HG03442 (cell line): ENCODE data around the gene DLD.
"Not testable (repeated sequence)": the region's sequence is repeated elsewhere in the genome, so short reads cannot be mapped to it uniquely, and the experiment has no call there.

Experiments used
- ATAC-seq: cut with Tn5 transposase; IDR thresholded peaks from one replicate; pipeline ENCODE4 v1.9.1; 2021; ENCODE audit warnings: mild to moderate bottlenecking, moderate library complexity; ENCODE audit not compliant: unreplicated experiment

Gene DLD

GRCh38 chr7:107874111-107874510 lies 16.9 kb upstream of the DLD start:
- no peak for ATAC-seq

GRCh38 chr7:107874605-107875446 lies 16.2 kb upstream of the DLD start:
- peak; percentile 55 for ATAC-seq

- no peak for ATAC-seq
Measured at GRCh38 chr7:107876916-107877315, 14.1 kb upstream of the DLD start.

- ATAC-seq = no peak
Measured at GRCh38 chr7:107877731-107878382, 13.1 kb upstream of the DLD start.

GRCh38 chr7:107878636-107879035 lies 12.3 kb upstream of the DLD start:
- no peak for ATAC-seq

GRCh38 chr7:107879400-107880035 lies 11.5 kb upstream of the DLD start:
- ATAC-seq = peak; percentile 72

- ATAC-seq = no peak
Measured at GRCh38 chr7:107882766-107883165, 8.2 kb upstream of the DLD start.

- no peak for ATAC-seq
Measured at GRCh38 chr7:107884066-107884818, 6.7 kb upstream of the DLD start.

GRCh38 chr7:107887827-107888226 lies 3.2 kb upstream of the DLD start:
- ATAC-seq = not testable (repeated sequence)

- ATAC-seq = no peak
Measured at GRCh38 chr7:107889992-107890391, 991 bp upstream of the DLD start.

GRCh38 chr7:107890493-107890961 lies 456 bp upstream of the DLD start:
- ATAC-seq = no peak

GRCh38 chr7:107891636-107892366 lies 818 bp downstream of the DLD start:
- peak; percentile 25 for ATAC-seq

- not testable (repeated sequence) for ATAC-seq
Measured at GRCh38 chr7:107892367-107892741, 1.4 kb downstream of the DLD start.

- ATAC-seq = no peak
Measured at GRCh38 chr7:107898997-107899594, 8.1 kb downstream of the DLD start.

- no peak for ATAC-seq
Measured at GRCh38 chr7:107900496-107901015, 9.6 kb downstream of the DLD start.

- no peak for ATAC-seq
Measured at GRCh38 chr7:107902381-107902780, 11.4 kb downstream of the DLD start.

GRCh38 chr7:107907790-107908189 lies 16.8 kb downstream of the DLD start:
- ATAC-seq = no peak

GRCh38 chr7:107909445-107909844 lies 18.5 kb downstream of the DLD start:
- ATAC-seq = no peak

- no peak for ATAC-seq
Measured at GRCh38 chr7:107911981-107912380, 21.0 kb downstream of the DLD start.

GRCh38 chr7:107913851-107914250 lies 22.9 kb downstream of the DLD start:
- ATAC-seq = no peak
